GM18907 (cell line): ENCODE data around the gene ZSCAN5C.
"Not testable (repeated sequence)": the region's sequence is repeated elsewhere in the genome, so short reads cannot be mapped to it uniquely, and the experiment has no call there.

Experiments
- ATAC-seq: cut with Tn5 transposase; IDR thresholded peaks from one replicate; pipeline ENCODE4 v1.9.1; 2021; ENCODE audit warnings: mild to moderate bottlenecking, moderate library complexity; ENCODE audit not compliant: unreplicated experiment

The ZSCAN5C gene, protein sequence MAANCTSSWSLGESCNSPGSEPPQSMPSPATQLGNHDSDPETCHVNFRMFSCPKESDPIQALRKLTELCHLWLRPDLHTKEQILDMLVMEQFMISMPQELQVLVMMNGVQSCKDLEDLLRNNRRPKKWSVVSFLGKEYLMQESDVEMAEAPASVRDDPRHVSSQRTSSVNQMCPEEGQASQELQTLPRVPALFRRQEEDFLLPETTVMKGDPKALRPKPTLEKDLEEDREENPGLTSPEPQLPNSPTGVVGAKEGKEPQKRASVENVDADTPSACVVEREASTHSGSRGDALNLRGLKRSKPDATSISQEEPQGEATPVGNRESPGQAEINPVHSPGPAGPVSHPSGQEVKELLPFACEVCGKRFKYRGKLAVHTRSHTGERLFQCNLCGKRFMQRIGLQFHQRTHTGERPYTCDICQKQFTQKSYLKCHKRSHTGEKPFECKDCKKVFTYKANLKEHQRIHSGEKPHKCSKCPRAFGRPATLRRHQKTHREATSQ

GRCh38 chr19:56201973-56202372 is at the start of gene ZSCAN5C:
Gene ZSCAN5C, plus strand, starts transcription at chr19:56202273. Its CDS starts 3,641 bp downstream, at chr19:56205914.
- ATAC-seq, result no peak

- no peak for ATAC-seq
These were observed 49.4 kb upstream of the ZSCAN5C start for GRCh38 chr19:56152644-56153043.

DNA sequence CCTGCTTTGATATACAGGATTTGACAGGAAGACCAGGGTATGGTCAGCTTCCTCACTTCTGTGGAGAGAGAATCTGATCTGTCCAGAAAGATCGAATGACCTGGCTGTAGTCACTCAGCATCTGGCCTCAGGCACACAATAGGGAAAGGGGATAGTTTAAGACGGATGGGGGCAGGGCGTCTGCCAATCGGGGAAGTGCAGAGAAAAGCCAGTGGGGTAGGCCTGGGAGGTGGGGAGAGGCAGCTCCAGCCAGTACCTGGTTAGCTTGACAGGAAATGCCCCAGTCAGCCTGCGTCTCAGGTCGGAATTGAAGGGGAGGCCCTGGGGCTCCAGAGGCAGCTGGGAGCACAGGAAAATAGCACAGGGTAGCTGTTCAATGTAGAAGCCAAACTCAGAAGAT is 48.6 kb upstream of the ZSCAN5C start:
- ATAC-seq, result no peak

DNA sequence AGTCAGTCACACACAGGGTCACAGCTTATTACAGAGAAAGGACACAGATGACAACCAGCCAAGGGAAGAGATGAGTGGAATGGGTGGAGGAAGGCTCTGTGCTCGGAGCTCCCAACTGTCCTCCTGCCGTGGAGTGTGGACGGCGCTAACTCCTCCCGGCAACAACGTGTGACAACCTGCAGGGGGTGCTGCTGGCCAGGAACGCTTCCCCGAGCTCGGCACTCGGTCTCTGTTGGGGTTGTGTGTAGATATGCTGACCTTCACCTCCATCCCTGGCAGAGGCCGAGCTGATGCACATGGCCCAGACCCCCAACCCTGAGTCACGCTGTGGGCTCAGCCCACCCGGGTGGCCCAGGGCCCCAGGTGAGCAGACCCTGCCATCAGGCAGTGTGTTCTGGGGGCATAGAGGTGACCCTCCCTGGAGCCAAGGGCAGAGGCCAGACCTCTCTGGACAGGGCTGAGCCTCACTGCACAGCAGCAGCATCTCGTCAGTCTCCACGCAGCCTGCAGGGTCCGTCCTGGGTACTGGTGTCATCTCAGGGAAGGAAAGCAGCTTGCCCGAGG is 46.9 kb upstream of the ZSCAN5C start:
- no peak for ATAC-seq

- ATAC-seq, result no peak
These were observed 45.3 kb upstream of the ZSCAN5C start for GRCh38 chr19:56156768-56157167.

DNA sequence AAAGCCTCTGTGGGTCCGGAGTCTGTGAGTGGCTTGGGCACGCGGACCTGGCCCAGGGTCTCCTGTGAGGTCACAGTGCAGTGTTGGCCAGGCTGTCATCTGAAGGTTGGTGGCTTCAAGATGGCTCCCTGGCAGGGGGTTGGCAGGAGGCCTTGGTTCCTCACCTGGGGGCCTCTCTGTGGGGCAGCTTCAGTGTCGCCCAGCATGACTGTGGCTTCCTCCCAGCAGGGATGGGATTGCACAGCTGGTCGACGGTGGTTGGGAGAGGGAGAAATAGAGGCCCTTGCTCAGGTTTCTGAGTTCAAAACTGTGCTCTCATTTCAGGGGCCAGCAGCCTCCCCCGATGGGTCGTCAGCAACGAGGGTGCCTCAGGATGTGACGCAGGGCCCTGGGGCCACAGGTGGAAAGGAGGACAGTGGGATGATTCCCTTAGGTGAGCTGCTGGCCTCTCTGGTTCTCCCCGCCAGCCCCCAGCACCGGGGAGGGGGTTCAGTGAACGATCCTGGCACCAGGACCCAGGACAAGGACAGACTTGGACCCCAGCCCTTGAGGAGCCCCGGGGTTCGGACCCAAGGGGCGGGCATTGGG is 43.8 kb upstream of the ZSCAN5C start:
- ATAC-seq, result no peak

DNA sequence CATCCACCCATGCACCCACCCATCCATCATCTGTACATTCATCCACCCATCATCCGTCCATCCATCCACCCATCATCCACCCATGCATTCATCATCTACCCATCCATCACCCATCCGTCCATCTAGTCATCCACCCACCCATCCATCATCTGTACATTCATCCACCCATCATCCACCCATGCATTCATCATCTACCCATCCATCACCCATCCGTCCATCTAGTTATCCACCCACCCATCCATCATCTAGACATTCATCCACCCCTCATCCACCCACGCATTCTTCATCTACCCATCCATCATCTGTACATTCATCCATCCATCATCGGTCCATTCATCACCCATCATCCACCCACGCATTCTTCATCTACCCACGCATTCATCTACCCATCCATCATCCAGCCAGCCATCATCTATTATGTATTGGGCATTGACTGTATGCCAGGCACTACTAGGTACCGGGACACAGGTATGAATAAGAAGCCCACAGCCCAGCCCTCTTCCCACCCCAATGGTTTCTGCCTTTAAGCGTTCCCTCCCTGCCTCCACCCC is 43.0 kb upstream of the ZSCAN5C start:
- no peak for ATAC-seq

GRCh38 chr19:56159622-56160271 is 42.3 kb upstream of the ZSCAN5C start:
- no peak for ATAC-seq

- ATAC-seq, result no peak
These were observed 40.5 kb upstream of the ZSCAN5C start for GRCh38 chr19:56161534-56161933.

DNA sequence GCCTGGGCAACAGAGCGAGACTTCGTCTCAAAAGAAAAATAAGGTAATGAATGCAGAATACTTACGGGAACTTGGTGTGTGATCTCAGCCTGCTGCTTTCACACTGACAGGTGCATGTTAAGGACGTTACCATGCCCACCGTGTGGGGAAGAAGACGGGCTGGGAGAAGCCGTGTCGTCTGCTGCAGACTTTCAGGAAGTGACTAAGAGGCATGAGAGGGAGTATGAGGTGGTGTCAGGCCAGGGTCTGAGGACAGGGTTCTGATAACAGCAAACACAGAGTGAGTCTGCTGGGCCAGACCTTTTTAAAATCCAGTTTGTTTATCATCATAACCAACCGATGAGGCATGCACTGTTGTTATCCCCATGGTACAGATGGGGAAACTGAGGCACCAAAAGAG is 39.8 kb upstream of the ZSCAN5C start:
- ATAC-seq, result no peak

DNA sequence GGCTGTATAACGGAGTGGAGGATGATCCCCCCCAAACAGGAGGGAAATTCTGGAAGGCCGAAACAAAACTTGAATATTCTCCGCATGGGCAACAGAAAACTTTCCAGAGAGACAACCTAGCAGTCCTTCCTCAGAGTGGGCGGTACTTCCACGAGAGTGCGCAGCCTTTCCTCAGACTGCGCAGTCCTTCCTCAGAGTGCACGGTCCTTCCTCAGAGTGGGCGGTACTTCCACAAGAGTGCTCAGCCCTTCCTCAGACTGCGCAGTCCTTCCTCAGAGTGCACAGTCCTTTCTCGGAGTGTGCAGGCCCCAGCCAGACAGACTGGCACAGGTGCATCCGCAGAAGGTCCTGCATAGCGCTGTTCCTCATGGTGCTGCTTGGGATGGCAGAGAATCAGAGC is 39.0 kb upstream of the ZSCAN5C start:
- ATAC-seq, result no peak

DNA sequence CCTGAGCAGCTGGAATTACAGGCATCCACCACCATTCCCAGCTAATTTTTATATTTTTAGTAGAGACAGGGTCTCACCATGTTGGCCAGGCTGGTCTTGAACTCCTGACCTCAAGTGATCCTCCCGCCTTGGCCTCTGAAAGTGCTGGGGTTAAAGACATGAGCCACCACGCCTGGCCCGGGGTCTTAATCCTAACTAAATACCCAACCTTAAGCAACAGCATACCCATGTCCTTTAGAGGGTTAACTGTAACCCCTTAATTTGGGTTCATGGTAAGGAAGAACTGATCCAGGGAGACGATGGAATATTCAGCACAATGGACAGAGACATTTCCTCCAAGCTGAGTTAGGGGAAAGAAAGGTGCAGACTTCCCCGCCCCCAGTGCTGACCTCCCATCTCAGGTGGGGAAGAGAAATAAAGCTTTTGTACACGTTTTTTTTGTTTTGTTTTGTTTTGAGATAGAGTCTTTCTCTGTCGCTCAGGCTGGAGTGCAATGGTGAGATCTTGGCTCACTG is 35.0 kb upstream of the ZSCAN5C start:
- ATAC-seq, result no peak

DNA sequence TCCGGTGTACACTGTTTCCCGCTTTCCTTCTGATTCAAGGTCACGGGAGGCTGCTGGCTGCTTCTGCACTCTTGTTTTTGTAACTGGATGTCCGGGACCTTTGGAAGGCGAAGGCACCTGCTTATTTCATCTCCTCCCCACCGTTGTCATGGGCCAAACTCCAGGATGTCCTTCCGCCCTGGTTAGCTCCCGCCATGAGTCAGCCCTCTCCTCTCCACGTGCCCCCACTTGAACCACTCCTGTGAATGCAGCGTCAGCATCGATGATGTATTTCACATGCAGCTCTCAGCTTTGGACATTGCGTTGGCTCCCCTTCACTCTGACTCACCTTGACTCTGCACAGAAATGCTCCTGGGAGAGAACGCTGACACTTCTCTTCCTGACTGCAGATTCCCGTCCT is 31.8 kb upstream of the ZSCAN5C start:
- no peak for ATAC-seq

DNA sequence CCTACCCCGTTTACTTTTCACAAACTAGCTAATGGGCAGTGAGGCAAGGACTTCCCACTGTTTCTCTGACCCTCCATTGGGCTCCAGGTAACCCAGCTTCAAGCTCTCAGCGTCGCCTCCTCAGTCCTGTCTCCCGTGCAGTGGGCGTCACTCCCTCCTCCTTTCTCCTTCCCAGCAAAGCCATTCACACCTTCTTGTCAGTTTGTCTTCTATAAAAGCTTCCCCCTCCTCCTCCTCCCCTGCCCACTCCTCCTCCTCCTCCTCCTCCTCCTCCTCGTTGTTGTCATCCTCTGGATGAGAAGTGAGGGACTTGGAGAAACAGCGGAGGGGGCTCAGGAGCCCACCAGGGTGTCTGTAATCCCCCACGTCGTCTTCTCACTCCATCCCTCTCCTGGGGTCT is 28.0 kb upstream of the ZSCAN5C start:
- ATAC-seq, result no peak

DNA sequence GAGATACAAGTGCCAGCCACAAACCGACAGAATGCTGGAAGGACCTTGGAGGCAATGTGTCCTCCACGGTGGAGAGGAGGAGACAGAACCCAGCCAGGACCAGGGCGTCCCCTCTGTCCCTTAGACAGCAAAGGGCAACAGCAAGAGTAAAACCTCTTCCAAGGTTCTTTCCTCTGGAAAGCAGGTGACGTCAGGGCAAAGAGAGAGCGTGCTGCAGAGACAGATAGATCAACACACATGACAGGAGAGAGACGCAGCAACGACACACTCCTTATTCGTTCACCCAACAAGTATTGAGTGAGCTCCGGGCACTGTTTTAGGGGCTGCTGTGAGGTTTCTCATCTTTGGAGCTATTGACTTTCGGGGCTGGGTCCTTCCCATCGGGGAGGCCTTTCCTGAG is 27.5 kb upstream of the ZSCAN5C start:
- ATAC-seq, result no peak

GRCh38 chr19:56175861-56176307 is 26.2 kb upstream of the ZSCAN5C start, which contains the start of gene GALP:
Gene GALP, plus strand, starts transcription at chr19:56176008. Its CDS starts 1,101 bp downstream, at chr19:56177109.
- not testable (repeated sequence) for ATAC-seq

GRCh38 chr19:56176310-56176709 is 25.8 kb upstream of the ZSCAN5C start:
- ATAC-seq, result not testable (repeated sequence)

GRCh38 chr19:56176881-56177280 is 25.2 kb upstream of the ZSCAN5C start:
- no peak for ATAC-seq

DNA sequence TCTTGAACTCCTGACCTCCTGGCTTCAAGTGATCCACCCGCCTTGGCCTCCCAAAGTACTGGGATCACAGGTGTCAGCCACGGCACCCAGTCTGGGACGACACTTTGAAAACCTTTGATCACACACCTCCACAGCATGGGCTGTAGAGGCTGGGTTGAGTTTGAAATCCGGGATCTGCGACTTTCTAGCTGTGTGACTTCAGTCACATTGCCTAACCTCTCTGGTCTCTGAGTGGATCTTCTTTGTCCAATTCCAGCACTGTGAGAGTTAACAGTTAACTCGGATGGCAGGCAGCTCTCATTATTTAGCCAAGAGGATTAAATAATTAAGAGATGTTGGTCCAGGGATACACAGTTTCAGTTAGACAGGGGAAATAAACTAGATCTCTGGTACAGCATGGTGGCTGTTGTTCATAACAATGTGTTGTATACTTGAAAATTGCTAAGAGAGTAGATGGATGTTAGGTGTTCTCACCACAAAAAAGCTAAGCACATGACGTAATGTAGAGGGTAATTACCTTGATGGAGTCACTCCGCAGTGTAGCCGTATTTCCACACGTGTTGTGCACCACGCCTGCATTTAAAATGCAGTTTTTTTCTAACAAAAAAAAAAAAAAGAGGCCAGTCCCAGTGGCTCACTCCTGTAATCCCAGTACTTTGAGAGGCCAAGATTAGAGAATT is 24.4 kb upstream of the ZSCAN5C start:
- ATAC-seq, result no peak

- ATAC-seq, result no peak
These were observed 12.3 kb upstream of the ZSCAN5C start for GRCh38 chr19:56189785-56190184.
